ENCODE data around the gene LSM7. TPM values are rescaled to one million over a fixed set of nuclear protein-coding genes. Genes with fewer than 3 reads are reported as not detected.

The LSM7 gene
- total and polyA plus RNA-seq, 9 of the 15 experiments (the other 6 are each of a cell fraction or from before 2014, with no cell fraction given), result 40.5 to 690 (median 265) TPM

- no peak for TF ChIP-seq ZNF766 (CRISPR knock-in tag; conservative IDR thresholded peaks at IDR 0.05)
- TF ChIP-seq U2AF2 (optimal IDR thresholded peaks at IDR 0.05; ENCODE audit: low read depth, low read length), result no peak
- TF ChIP-seq POLR2AphosphoS2 (IDR thresholded peaks at IDR 0.05; ENCODE audit: low read length), result no peak
- peak; percentile 30; the same call in 1 of the 2 replicates for TF ChIP-seq TSC22D4 (tag; IDR thresholded peaks at IDR 0.05)
- no peak for TF ChIP-seq SETDB1 (IDR thresholded peaks at IDR 0.05; ENCODE audit: low read length)
- TF ChIP-seq PHF20 (IDR thresholded peaks at IDR 0.05; ENCODE audit: partially characterized antibody), result peak; percentile 51
- 0 out of 2 replicates have a peak, but pooled peaks have one; percentile 31 for TF ChIP-seq IRF9 (tag; IDR thresholded peaks at IDR 0.05)
- no peak for TF ChIP-seq ZNF592 (IDR thresholded peaks at IDR 0.05)
- no peak for TF ChIP-seq BRF2 (IDR thresholded peaks at IDR 0.05; ENCODE audit: borderline replicate concordance, insufficient read depth, insufficient read length)
- TF ChIP-seq SMARCA4 (IDR thresholded peaks at IDR 0.05), result no peak; the same call in 1 of the 2 replicates
- TF ChIP-seq ZC3H11A (IDR thresholded peaks at IDR 0.05; ENCODE audit: low read depth, low read length), result no peak
- TF ChIP-seq HDAC1 (IDR thresholded peaks at IDR 0.05), result 0 out of 4 replicates have a peak, but pooled peaks of 1 of the 2 experiments have one; percentile 33
- TF ChIP-seq MAX (CRISPR knock-in tag; IDR thresholded peaks at IDR 0.05), result no peak
- no peak for TF ChIP-seq RHOXF2B (CRISPR knock-in tag; conservative IDR thresholded peaks at IDR 0.05)
- no peak for TF ChIP-seq BRCA1 (IDR thresholded peaks at IDR 0.05)
- no peak for TF ChIP-seq BRCA1 (CRISPR knock-in tag; IDR thresholded peaks at IDR 0.05)
- TF ChIP-seq PHTF2 (CRISPR knock-in tag; IDR thresholded peaks at IDR 0.05), result no peak
- TF ChIP-seq ID3 (CRISPR knock-in tag; IDR thresholded peaks at IDR 0.05), result no peak
- TF ChIP-seq ID3 (tag; IDR thresholded peaks at IDR 0.05), result no peak
- TF ChIP-seq MLLT1 (IDR thresholded peaks at IDR 0.05), result peak in 1 of 2 experiments; percentile 25; a peak in 1 of 4 replicates
Observed at GRCh38 chr19:2362046-2362969, 33.9 kb upstream of the LSM7 start (continued).

All from K562 (cell line).